Esophagus muscularis mucosa (tissue), 3 donors: ENCODE data around the gene MNDA.

Experiments used
- CTCF ChIP-seq, 3 experiments: fragments of 200-600 bp in 2 of 3; fragments of 450-650 bp in 1 of 3; sonication (generic) in 2 of 3; IDR thresholded peaks; one replicate each; pipeline ENCODE4 v1.5.1; 2017 to 2019; ENCODE audit warnings: antibody characterized with exemption in 3 of 3, mild to moderate bottlenecking in 2 of 3, moderate library complexity in 1 of 3
- POLR2A ChIP-seq: fragments of 450-650 bp; IDR thresholded peaks from one replicate; pipeline ENCODE4 v1.6.1; 2017; ENCODE audit warnings: antibody characterized with exemption, moderate library complexity, mild to moderate bottlenecking, low read depth
- POLR2AphosphoS5 ChIP-seq, 2 donors: sonication (generic); formaldehyde crosslinking; IDR thresholded peaks; one replicate each; pipeline ENCODE4 v1.6.1; 2017; ENCODE audit warnings: antibody characterized with exemption in 2 of 2

- TF ChIP-seq CTCF (IDR thresholded peaks at IDR 0.05), result no peak
- TF ChIP-seq POLR2AphosphoS5 (IDR thresholded peaks at IDR 0.05), result no peak
- no peak for TF ChIP-seq POLR2A
These were observed 20.8 kb upstream of the MNDA start for GRCh38 chr1:158810311-158810710.
